Measurements from ENCODE around the gene RGS17.

GRCh38 chr6:153125032-153125431, 6.0 kb downstream of the RGS17 start:
- no peak for TF ChIP-seq BHLHE40 (IDR thresholded peaks at IDR 0.05; ENCODE audit: borderline replicate concordance)
- no peak for TF ChIP-seq HDGF (IDR thresholded peaks at IDR 0.05; ENCODE audit: borderline replicate concordance)
- TF ChIP-seq CTBP1 (IDR thresholded peaks at IDR 0.05; ENCODE audit: borderline replicate concordance): no peak
- TF ChIP-seq FOXM1 (IDR thresholded peaks at IDR 0.05; ENCODE audit: borderline replicate concordance): no peak

Measured in HEK293T (cell line).